ENCODE data around the gene TAS2R8. TPM values are rescaled to one million over a fixed set of nuclear protein-coding genes. Genes with fewer than 3 reads are reported as not detected.

Gene TAS2R8
- not detected for total RNA-seq
- total RNA-seq (2013) = 0.11 TPM
- 0 to 0.15 (median 0) reads per million in 29 experiments for total RNA-seq

GRCh38 chr12:10807186-10807585, at the start of gene TAS2R8:
TAS2R8 (minus strand) TSS chr12:10807286; CDS start chr12:10806980, 306 bp downstream.
- WGBS (ENCODE audit: insufficient coverage) = no CpG with 5 or more reads among the region's 1 CpG
- H3K27me3 ChIP-seq (replicated peaks in 1 of 2; ENCODE audit: control insufficient read depth in 2 of 2, extremely low read depth in 1 of 2, insufficient read depth in 2 of 2, low read length in 1 of 2) = peaks cover 0 to 3% of the 10 kb centered on the region in 2 experiments
- H3K27ac ChIP-seq (ENCODE audit: low read length) = no peak within 1 kb of the TSS
- ChIA-PET POLR2A (no interaction called here), CTCF (no interaction called here)
- H3K27me3 Mint-ChIP-seq = peaks cover 25 to 35% of the 10 kb centered on the region in 2 donors
- H3K27ac Mint-ChIP-seq = no peak within 1 kb of the TSS
- H3K4me1 Mint-ChIP-seq = peaks cover 0 to 2% (median 0%) of the 10 kb centered on the region in 3 donors
- no peaks in the 10 kb centered on the region for H3K9me3 Mint-ChIP-seq
- H3K36me3 ChIP-seq (ENCODE audit: control insufficient read depth in 2 of 2, extremely low read depth in 1 of 2, insufficient read depth in 1 of 2, low read length in 1 of 2) = no peaks in the 10 kb centered on the region
- H3K9me3 ChIP-seq = no peaks in the 10 kb centered on the region
- no peak within 1 kb of the TSS for H3K4me3 Mint-ChIP-seq
- DNase-seq (no peak), ATAC-seq (replicated peaks in 1 of 4) (no peak)
- H3K4me1 ChIP-seq (ENCODE audit: control insufficient read depth in 1 of 2, extremely low read depth in 1 of 2, insufficient read depth in 2 of 2, low read length in 2 of 2) = no peaks in the 10 kb centered on the region
- H3K4me3 ChIP-seq (ENCODE audit: control insufficient read depth in 1 of 2, extremely low read depth in 1 of 2, low read length in 1 of 2) = no peak within 1 kb of the TSS
- H3K36me3 Mint-ChIP-seq = no peaks in the 10 kb centered on the region

GRCh38 chr12:10855807-10856206, 48.7 kb upstream of the TAS2R8 start:
- POLR2A ChIA-PET = no interaction called here
- CTCF ChIA-PET = no interaction called here
- no peak overlapping the region for H3K27ac Mint-ChIP-seq

GRCh38 chr12:10853776-10854175, 46.7 kb upstream of the TAS2R8 start:
- Histone ChIP-seq H3K27ac (ENCODE audit: low read length) (no peak overlapping the region), H3K36me3 (ENCODE audit: control insufficient read depth in 2 of 2, extremely low read depth in 1 of 2, insufficient read depth in 1 of 2, low read length in 1 of 2) (peaks cover 0 to 7% of the 10 kb centered on the region in 2 donors), H3K9me3 (peaks cover 2% of the 10 kb centered on the region), H3K27me3 (replicated peaks in 1 of 2; ENCODE audit: control insufficient read depth in 2 of 2, extremely low read depth in 1 of 2, insufficient read depth in 2 of 2, low read length in 1 of 2) (no peaks in the 10 kb centered on the region), H3K4me1 (ENCODE audit: control insufficient read depth in 1 of 2, extremely low read depth in 1 of 2, insufficient read depth in 2 of 2, low read length in 2 of 2) (peaks cover 0 to 30% of the 10 kb centered on the region in 2 experiments), H3K4me3 (ENCODE audit: control insufficient read depth in 1 of 2, extremely low read depth in 1 of 2, low read length in 1 of 2) (no peak overlapping the region)
- DNase-seq = no peak
- no peak for ATAC-seq (replicated peaks in 1 of 4)
- peaks cover 10 to 30% (median 19%) of the 10 kb centered on the region in 3 donors for H3K9me3 Mint-ChIP-seq
- no peaks in the 10 kb centered on the region for H3K27me3 Mint-ChIP-seq
- ChIA-PET CTCF (no interaction called here), POLR2A (no interaction called here)
- WGBS (ENCODE audit: insufficient coverage) = 100% methylated on average over 2 of the region's 2 CpGs
- H3K27ac Mint-ChIP-seq = no peak overlapping the region
- peaks cover 46 to 60% (median 55%) of the 10 kb centered on the region in 3 donors for H3K4me1 Mint-ChIP-seq
- H3K4me3 Mint-ChIP-seq = no peak overlapping the region
- peaks cover 66% of the 10 kb centered on the region for H3K36me3 Mint-ChIP-seq

More at GRCh38 chr12:10855807-10856206, 48.7 kb upstream of the TAS2R8 start:
- ATAC-seq (replicated peaks in 1 of 4) = no peak
- Histone ChIP-seq H3K4me1 (ENCODE audit: control insufficient read depth in 1 of 2, extremely low read depth in 1 of 2, insufficient read depth in 2 of 2, low read length in 2 of 2) (peaks cover 0 to 23% of the 10 kb centered on the region in 2 experiments), H3K36me3 (ENCODE audit: control insufficient read depth in 2 of 2, extremely low read depth in 1 of 2, insufficient read depth in 1 of 2, low read length in 1 of 2) (peaks cover 6 to 12% of the 10 kb centered on the region in 2 donors), H3K27ac (ENCODE audit: low read length) (no peak overlapping the region), H3K4me3 (ENCODE audit: control insufficient read depth in 1 of 2, extremely low read depth in 1 of 2, low read length in 1 of 2) (no peak overlapping the region), H3K9me3 (peaks cover 2% of the 10 kb centered on the region), H3K27me3 (replicated peaks in 1 of 2; ENCODE audit: control insufficient read depth in 2 of 2, extremely low read depth in 1 of 2, insufficient read depth in 2 of 2, low read length in 1 of 2) (no peaks in the 10 kb centered on the region)
- Mint-ChIP-seq H3K27me3 (no peaks in the 10 kb centered on the region), H3K4me1 (peaks cover 28 to 44% (median 38%) of the 10 kb centered on the region in 3 donors), H3K4me3 (no peak overlapping the region), H3K36me3 (peaks cover 78% of the 10 kb centered on the region), H3K9me3 (peaks cover 14 to 47% (median 25%) of the 10 kb centered on the region in 3 donors)
- DNase-seq = no peak
- 100% methylated on average over 1 of the region's 2 CpGs for WGBS (ENCODE audit: insufficient coverage)

- Mint-ChIP-seq H3K9me3 (peaks cover 0 to 6% (median 0%) of the 10 kb centered on the region in 3 donors), H3K4me3 (no peak overlapping the region), H3K27ac (no peak overlapping the region), H3K36me3 (peaks cover 64% of the 10 kb centered on the region), H3K4me1 (peaks cover 47 to 60% (median 55%) of the 10 kb centered on the region in 3 donors), H3K27me3 (no peaks in the 10 kb centered on the region)
- Histone ChIP-seq H3K27me3 (replicated peaks in 1 of 2; ENCODE audit: control insufficient read depth in 2 of 2, extremely low read depth in 1 of 2, insufficient read depth in 2 of 2, low read length in 1 of 2) (no peaks in the 10 kb centered on the region), H3K9me3 (peaks cover 2% of the 10 kb centered on the region), H3K36me3 (ENCODE audit: control insufficient read depth in 2 of 2, extremely low read depth in 1 of 2, insufficient read depth in 1 of 2, low read length in 1 of 2) (peaks cover 2 to 6% of the 10 kb centered on the region in 2 donors), H3K4me3 (ENCODE audit: control insufficient read depth in 1 of 2, extremely low read depth in 1 of 2, low read length in 1 of 2) (no peak overlapping the region), H3K27ac (ENCODE audit: low read length) (no peak overlapping the region), H3K4me1 (ENCODE audit: control insufficient read depth in 1 of 2, extremely low read depth in 1 of 2, insufficient read depth in 2 of 2, low read length in 2 of 2) (peaks cover 0 to 30% of the 10 kb centered on the region in 2 experiments)
- ChIA-PET POLR2A (no interaction called here), CTCF (no interaction called here)
- 83% methylated on average over 2 of the region's 4 CpGs for WGBS (ENCODE audit: insufficient coverage)
- DNase-seq (peak in 2 of 35 experiments; percentile 1 to 7), ATAC-seq (replicated peaks in 1 of 4) (no peak)
Observed at GRCh38 chr12:10851243-10851858, 44.3 kb upstream of the TAS2R8 start.

- 0% methylated on average over 1 of the region's 4 CpGs for WGBS (ENCODE audit: insufficient coverage)
- Mint-ChIP-seq H3K27me3 (no peaks in the 10 kb centered on the region), H3K4me3 (no peak within 1 kb of the TSS), H3K27ac (peak within 1 kb of the TSS in 1 of 2 donors; percentile 40), H3K36me3 (peaks cover 60% of the 10 kb centered on the region), H3K4me1 (peaks cover 46 to 51% (median 46%) of the 10 kb centered on the region in 3 donors), H3K9me3 (no peaks in the 10 kb centered on the region)
- POLR2A ChIA-PET = interaction anchor here in 1 of 2 donors (0.6 kb wide), 1 partner anchor 925 kb away, joined by 4 read pairs; no protein-coding TSS in a partner anchor
- no peaks in the 10 kb centered on the region for H3K27me3 ChIP-seq (replicated peaks in 1 of 2; ENCODE audit: control insufficient read depth in 2 of 2, extremely low read depth in 1 of 2, insufficient read depth in 2 of 2, low read length in 1 of 2)
- H3K4me1 ChIP-seq (ENCODE audit: control insufficient read depth in 1 of 2, extremely low read depth in 1 of 2, insufficient read depth in 2 of 2, low read length in 2 of 2) = peaks cover 0 to 30% of the 10 kb centered on the region in 2 experiments
- H3K4me3 ChIP-seq (ENCODE audit: control insufficient read depth in 1 of 2, extremely low read depth in 1 of 2, low read length in 1 of 2) = no peak within 1 kb of the TSS
- CTCF ChIA-PET = interaction anchor here in 1 of 2 donors (0.6 kb wide), 1 partner anchor 269 kb away, joined by 6 read pairs; no protein-coding TSS in a partner anchor
- no peak within 1 kb of the TSS for H3K27ac ChIP-seq (ENCODE audit: low read length)
- DNase-seq = peak in 6 of 35 experiments; percentile 0 to 30 (median 4)
- ATAC-seq (replicated peaks in 1 of 4) = peak in 3 of 4 experiments; percentile 53 to 63 (median 63)
- no peaks in the 10 kb centered on the region for H3K9me3 ChIP-seq
- H3K36me3 ChIP-seq (ENCODE audit: control insufficient read depth in 2 of 2, extremely low read depth in 1 of 2, insufficient read depth in 1 of 2, low read length in 1 of 2) = peaks cover 2 to 6% of the 10 kb centered on the region in 2 donors
Observed at GRCh38 chr12:10849425-10849878, 42.4 kb upstream of the TAS2R8 start, which contains the start of gene PRR4. PRR4 (minus strand) TSS chr12:10849475; CDS start chr12:10849437, 38 bp downstream.

- CTCF ChIA-PET = interaction anchor here in 1 of 2 donors (0.6 kb wide), 1 partner anchor 1617 kb away, joined by 5 read pairs; no protein-coding TSS in a partner anchor
- no peak overlapping the region for H3K27ac Mint-ChIP-seq
Observed at GRCh38 chr12:10847744-10848143, 40.7 kb upstream of the TAS2R8 start.

More at GRCh38 chr12:10847744-10848143, 40.7 kb upstream of the TAS2R8 start:
- Histone ChIP-seq H3K4me1 (ENCODE audit: control insufficient read depth in 1 of 2, extremely low read depth in 1 of 2, insufficient read depth in 2 of 2, low read length in 2 of 2) (peaks cover 0 to 14% of the 10 kb centered on the region in 2 experiments), H3K9me3 (no peaks in the 10 kb centered on the region), H3K4me3 (ENCODE audit: control insufficient read depth in 1 of 2, extremely low read depth in 1 of 2, low read length in 1 of 2) (no peak overlapping the region), H3K36me3 (ENCODE audit: control insufficient read depth in 2 of 2, extremely low read depth in 1 of 2, insufficient read depth in 1 of 2, low read length in 1 of 2) (peaks cover 2 to 6% of the 10 kb centered on the region in 2 donors), H3K27me3 (replicated peaks in 1 of 2; ENCODE audit: control insufficient read depth in 2 of 2, extremely low read depth in 1 of 2, insufficient read depth in 2 of 2, low read length in 1 of 2) (no peaks in the 10 kb centered on the region), H3K27ac (ENCODE audit: low read length) (no peak overlapping the region)
- WGBS (ENCODE audit: insufficient coverage) = no CpG with 5 or more reads among the region's 2 CpGs
- POLR2A ChIA-PET = interaction anchor here in 1 of 2 donors (0.6 kb wide), 1 partner anchor 1010 kb away, joined by 3 read pairs; no protein-coding TSS in a partner anchor
- DNase-seq (no peak), ATAC-seq (replicated peaks in 1 of 4) (no peak)
- Mint-ChIP-seq H3K36me3 (peaks cover 64% of the 10 kb centered on the region), H3K9me3 (no peaks in the 10 kb centered on the region), H3K27me3 (no peaks in the 10 kb centered on the region), H3K4me1 (peaks cover 36 to 39% (median 37%) of the 10 kb centered on the region in 3 donors), H3K4me3 (no peak overlapping the region)

All from T-cell (primary cell).